K562 (cell line): ENCODE measurements around the gene GPX2.

Source experiments
- CEBPB ChIP-seq: fragments of 450-650 bp; IDR thresholded peaks from 2 replicates; pipeline ENCODE4 v1.6.1; 2016; ENCODE audit warnings: missing genetic modification characterization, missing compliant biosample characterization
- CTCF ChIP-seq, 3 experiments: IDR thresholded peaks in 2 of 3; conservative IDR thresholded peaks in 1 of 3; 2 replicates each; pipeline ENCODE4 v1.5.1; 2011 to 2012; ENCODE audit warnings: low read length in 3 of 3, mild to moderate bottlenecking in 3 of 3, control low read depth in 2 of 3, improper control_type of control experiment in 1 of 3, inconsistent platforms in 1 of 3, low read depth in 1 of 3, mixed read lengths in 1 of 3, moderate library complexity in 1 of 3; ENCODE audit not compliant: insufficient read depth in 2 of 3
- E2F6 ChIP-seq, 2 experiments: IDR thresholded peaks; 2 replicates each; pipeline ENCODE4 v1.6.1; 2011; ENCODE audit warnings: borderline replicate concordance in 1 of 2, control low read depth in 1 of 2, low read depth in 1 of 2, low read length in 1 of 2, mild to moderate bottlenecking in 1 of 2, mixed read lengths in 1 of 2, moderate library complexity in 1 of 2; ENCODE audit not compliant: insufficient read depth in 1 of 2, insufficient read length in 1 of 2, poor library complexity in 1 of 2, severe bottlenecking in 1 of 2; ENCODE audit errors: extremely low read depth in 1 of 2
- KAT8 ChIP-seq: fragments of 450-650 bp; IDR thresholded peaks from 2 replicates; pipeline ENCODE4 v1.6.1; 2016; ENCODE audit warnings: low read depth, mild to moderate bottlenecking
- MAX ChIP-seq: sonication (generic); formaldehyde crosslinking; IDR thresholded peaks from 2 replicates; pipeline ENCODE4 v1.9.0; 2022; ENCODE audit warnings: mild to moderate bottlenecking, missing genetic modification reagents
- POLR2AphosphoS5 ChIP-seq: IDR thresholded peaks from 2 replicates; pipeline ENCODE4 v1.6.1; 2011; ENCODE audit warnings: mild to moderate bottlenecking, low read depth, low read length, moderate library complexity; ENCODE audit not compliant: control insufficient read depth, insufficient read depth
- SP2 ChIP-seq: IDR thresholded peaks from 2 replicates; pipeline ENCODE4 v1.6.1; 2011; ENCODE audit warnings: mild to moderate bottlenecking, low read depth, low read length, moderate library complexity; ENCODE audit not compliant: poor library complexity, severe bottlenecking; ENCODE audit errors: extremely low read depth
- TAF1 ChIP-seq: IDR thresholded peaks from 2 replicates; pipeline ENCODE4 v1.6.1; 2011; ENCODE audit warnings: mild to moderate bottlenecking, low read length, moderate library complexity; ENCODE audit not compliant: insufficient read depth, control insufficient read depth, severe bottlenecking; ENCODE audit errors: extremely low read depth
- TAF15 ChIP-seq: fragments of 200-400 bp; formaldehyde crosslinking; IDR thresholded peaks from 2 replicates; pipeline ENCODE4 v1.6.1; 2017; ENCODE audit warnings: mild to moderate bottlenecking, low read depth, low read length, moderate library complexity
- ZNF445 ChIP-seq: fragments of 250-450 bp; sonication (Bioruptor Pico); IDR thresholded peaks from 2 replicates; pipeline ENCODE4 v1.4.0; 2020; ENCODE audit warnings: low read depth, mild to moderate bottlenecking, moderate library complexity
- TF ChIP-seq, protein P1 (sequence below), 3 experiments: fragments of 200-800 bp in 1 of 3; fragments of 250-450 bp in 1 of 3; fragments of 450-650 bp in 1 of 3; sonication (Bioruptor Pico) in 1 of 3; sonication (Bioruptor generic) in 1 of 3; formaldehyde crosslinking in 1 of 3; IDR thresholded peaks; 2 replicates each; pipeline versions ENCODE4 v1.6.1 to v1.8.0; 2016 to 2022; ENCODE audit warnings: mild to moderate bottlenecking in 2 of 3, missing genetic modification characterization in 2 of 3, missing compliant biosample characterization in 1 of 3, moderate library complexity in 1 of 3
- TF ChIP-seq, protein P2 (sequence below): fragments of 450-650 bp; formaldehyde crosslinking; IDR thresholded peaks from 2 replicates; pipeline ENCODE4 v1.4.0; 2022; ENCODE audit warnings: mild to moderate bottlenecking, moderate library complexity

DNA sequence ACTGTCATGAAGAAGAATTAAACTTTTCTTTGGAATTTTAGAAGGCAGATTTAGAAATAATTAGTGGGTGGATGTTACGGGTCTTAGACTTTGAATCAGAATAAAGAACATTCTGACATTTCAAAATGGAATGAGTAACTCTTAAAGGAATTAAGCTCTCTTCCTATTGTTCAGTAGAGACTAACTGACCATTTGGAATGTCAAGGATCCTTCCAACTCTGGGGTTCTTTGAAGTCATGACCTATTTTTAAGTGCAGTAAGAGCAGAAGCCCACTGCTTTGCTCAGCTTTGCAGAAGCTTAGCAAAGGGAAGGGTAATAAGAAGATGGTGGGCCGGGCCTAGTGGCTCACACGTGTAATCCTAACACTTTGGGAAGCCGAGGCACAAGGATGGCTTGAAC, 24.3 kb downstream of the GPX2 start:
- no peak for TF ChIP-seq MAX (CRISPR knock-in tag)
- TF ChIP-seq POLR2AphosphoS5: no peak
- TF ChIP-seq, protein P1, sequence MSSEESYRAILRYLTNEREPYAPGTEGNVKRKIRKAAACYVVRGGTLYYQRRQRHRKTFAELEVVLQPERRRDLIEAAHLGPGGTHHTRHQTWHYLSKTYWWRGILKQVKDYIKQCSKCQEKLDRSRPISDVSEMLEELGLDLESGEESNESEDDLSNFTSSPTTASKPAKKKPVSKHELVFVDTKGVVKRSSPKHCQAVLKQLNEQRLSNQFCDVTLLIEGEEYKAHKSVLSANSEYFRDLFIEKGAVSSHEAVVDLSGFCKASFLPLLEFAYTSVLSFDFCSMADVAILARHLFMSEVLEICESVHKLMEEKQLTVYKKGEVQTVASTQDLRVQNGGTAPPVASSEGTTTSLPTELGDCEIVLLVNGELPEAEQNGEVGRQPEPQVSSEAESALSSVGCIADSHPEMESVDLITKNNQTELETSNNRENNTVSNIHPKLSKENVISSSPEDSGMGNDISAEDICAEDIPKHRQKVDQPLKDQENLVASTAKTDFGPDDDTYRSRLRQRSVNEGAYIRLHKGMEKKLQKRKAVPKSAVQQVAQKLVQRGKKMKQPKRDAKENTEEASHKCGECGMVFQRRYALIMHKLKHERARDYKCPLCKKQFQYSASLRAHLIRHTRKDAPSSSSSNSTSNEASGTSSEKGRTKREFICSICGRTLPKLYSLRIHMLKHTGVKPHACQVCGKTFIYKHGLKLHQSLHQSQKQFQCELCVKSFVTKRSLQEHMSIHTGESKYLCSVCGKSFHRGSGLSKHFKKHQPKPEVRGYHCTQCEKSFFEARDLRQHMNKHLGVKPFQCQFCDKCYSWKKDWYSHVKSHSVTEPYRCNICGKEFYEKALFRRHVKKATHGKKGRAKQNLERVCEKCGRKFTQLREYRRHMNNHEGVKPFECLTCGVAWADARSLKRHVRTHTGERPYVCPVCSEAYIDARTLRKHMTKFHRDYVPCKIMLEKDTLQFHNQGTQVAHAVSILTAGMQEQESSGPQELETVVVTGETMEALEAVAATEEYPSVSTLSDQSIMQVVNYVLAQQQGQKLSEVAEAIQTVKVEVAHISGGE (CRISPR knock-in tag; IDR thresholded peaks at IDR 0.05): no peak
- no peak for TF ChIP-seq CTCF (IDR thresholded peaks at IDR 0.05 in 2 of 3, conservative IDR thresholded peaks at IDR 0.05 in 1 of 3; ENCODE audit: insufficient read depth in 2 of 3, low read depth in 1 of 3, low read length in 3 of 3)
- no peak for TF ChIP-seq SP2
- TF ChIP-seq, protein P2, sequence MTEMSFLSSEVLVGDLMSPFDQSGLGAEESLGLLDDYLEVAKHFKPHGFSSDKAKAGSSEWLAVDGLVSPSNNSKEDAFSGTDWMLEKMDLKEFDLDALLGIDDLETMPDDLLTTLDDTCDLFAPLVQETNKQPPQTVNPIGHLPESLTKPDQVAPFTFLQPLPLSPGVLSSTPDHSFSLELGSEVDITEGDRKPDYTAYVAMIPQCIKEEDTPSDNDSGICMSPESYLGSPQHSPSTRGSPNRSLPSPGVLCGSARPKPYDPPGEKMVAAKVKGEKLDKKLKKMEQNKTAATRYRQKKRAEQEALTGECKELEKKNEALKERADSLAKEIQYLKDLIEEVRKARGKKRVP (CRISPR knock-in tag): no peak
- TF ChIP-seq E2F6 (IDR thresholded peaks at IDR 0.05; ENCODE audit: borderline replicate concordance in 1 of 2, extremely low read depth in 1 of 2, insufficient read depth in 1 of 2, insufficient read length in 1 of 2, low read depth in 1 of 2, low read length in 1 of 2, poor library complexity in 1 of 2, severe bottlenecking in 1 of 2): no peak
- no peak for TF ChIP-seq TAF15
- TF ChIP-seq CEBPB (tag): no peak
- TF ChIP-seq ZNF445 (CRISPR knock-in tag): no peak
- TF ChIP-seq KAT8: no peak
- TF ChIP-seq TAF1: no peak
